HepG2 (cell line): Measurements from ENCODE around the gene WDR59.

Experiments
- CTCF ChIP-seq: sonication (generic); formaldehyde crosslinking; IDR thresholded peaks from 2 replicates; pipeline ENCODE4 v1.5.0; 2020; ENCODE audit warnings: mild to moderate bottlenecking, missing genetic modification reagents, moderate library complexity
- TCF7L2 ChIP-seq: IDR thresholded peaks from 2 replicates; pipeline ENCODE4 v1.6.1; 2011; ENCODE audit warnings: mild to moderate bottlenecking, low read depth, low read length, moderate library complexity
- USF2 ChIP-seq, 2 experiments: sonication (generic) in 1 of 2; formaldehyde crosslinking in 1 of 2; IDR thresholded peaks; 2 replicates each; pipeline versions ENCODE4 v1.5.1 to v1.6.1; 2011 to 2020; ENCODE audit warnings: borderline replicate concordance in 1 of 2, low read depth in 1 of 2, low read length in 1 of 2, mild to moderate bottlenecking in 1 of 2, missing genetic modification reagents in 1 of 2, moderate library complexity in 1 of 2

GRCh38 chr16:74973304-74973703, 11.6 kb downstream of the WDR59 start:
- TF ChIP-seq USF2 (IDR thresholded peaks at IDR 0.05; ENCODE audit: low read depth, low read length) (no peak), USF2 (CRISPR knock-in tag; IDR thresholded peaks at IDR 0.05; ENCODE audit: borderline replicate concordance) (no peak), TCF7L2 (no peak), CTCF (CRISPR knock-in tag) (no peak)
